CD4-positive, alpha-beta T cell treated with Interleukin-15 for 1 hour (primary cell): ENCODE measurements around the gene DLGAP1.
"Not testable (repeated sequence)": the region's sequence is repeated elsewhere in the genome, so short reads cannot be mapped to it uniquely, and the experiment has no call there.

ENCODE experiments used
- DNase-seq: peaks from one replicate; pipeline ENCODE4 v3.0.0-alpha.2; 2020

The DLGAP1 gene

GRCh38 chr18:4384932-4385331 lies 70.2 kb downstream of the DLGAP1 start:
- DNase-seq: no peak

GRCh38 chr18:4374564-4374963 lies 80.5 kb downstream of the DLGAP1 start:
- DNase-seq: no peak

GRCh38 chr18:4369705-4370104 lies 85.4 kb downstream of the DLGAP1 start:
- DNase-seq: no peak

- no peak for DNase-seq
Measured at GRCh38 chr18:4360221-4360715, 94.8 kb downstream of the DLGAP1 start.

- no peak for DNase-seq
Measured at GRCh38 chr18:4358618-4359017, 96.5 kb downstream of the DLGAP1 start.

GRCh38 chr18:4357579-4357978 lies 97.5 kb downstream of the DLGAP1 start:
- DNase-seq: no peak

GRCh38 chr18:4356929-4357328 lies 98.2 kb downstream of the DLGAP1 start:
- no peak for DNase-seq

GRCh38 chr18:4353853-4354418 lies 101.2 kb downstream of the DLGAP1 start:
- no peak for DNase-seq

GRCh38 chr18:4352746-4353551 lies 102.2 kb downstream of the DLGAP1 start:
- DNase-seq: no peak

- DNase-seq: no peak
Measured at GRCh38 chr18:4351005-4351404, 104.1 kb downstream of the DLGAP1 start.

GRCh38 chr18:4335386-4335785 lies 119.7 kb downstream of the DLGAP1 start:
- no peak for DNase-seq

- no peak for DNase-seq
Measured at GRCh38 chr18:4333043-4333442, 122.1 kb downstream of the DLGAP1 start.

GRCh38 chr18:4319738-4320677 lies 135.1 kb downstream of the DLGAP1 start:
- DNase-seq: no peak

- no peak for DNase-seq
Measured at GRCh38 chr18:4318311-4318710, 136.8 kb downstream of the DLGAP1 start.

- not testable (repeated sequence) for DNase-seq
Measured at GRCh38 chr18:4311945-4312344, 143.2 kb downstream of the DLGAP1 start.

- no peak for DNase-seq
Measured at GRCh38 chr18:4311136-4311535, 144.0 kb downstream of the DLGAP1 start.

- no peak for DNase-seq
Measured at GRCh38 chr18:4309227-4309626, 145.9 kb downstream of the DLGAP1 start.

GRCh38 chr18:4308576-4308975 lies 146.5 kb downstream of the DLGAP1 start:
- no peak for DNase-seq

GRCh38 chr18:4299395-4299794 lies 155.7 kb downstream of the DLGAP1 start:
- no peak for DNase-seq

GRCh38 chr18:4293337-4293736 lies 161.8 kb downstream of the DLGAP1 start:
- DNase-seq: no peak

- DNase-seq: no peak
Measured at GRCh38 chr18:4292696-4293095, 162.4 kb downstream of the DLGAP1 start.

GRCh38 chr18:4287340-4287739 lies 167.8 kb downstream of the DLGAP1 start:
- DNase-seq: not testable (repeated sequence)

GRCh38 chr18:4286256-4286655 lies 168.9 kb downstream of the DLGAP1 start:
- no peak for DNase-seq
